Body of pancreas (tissue), 4 donors: ENCODE measurements around the gene MAGEF1. TPM values are rescaled to one million over a fixed set of nuclear protein-coding genes. Genes with fewer than 3 reads are reported as not detected.

Experiments used
- ATAC-seq: fragments of 150-250 bp; one replicate; pipeline ENCODE4 v1.9.1; 2016
- DNase-seq, 4 donors: peaks; one replicate each; pipeline ENCODE4 v3.0.0-alpha.2; 2019
- H3K27ac ChIP-seq, 4 donors: fragments of 200-600 bp; sonication (generic); 1 replicate in 3 of 4; 2 replicates in 1 of 4; pipeline versions ENCODE4 v1.5.1 to v1.6.1; 2016 to 2019; ENCODE audit warnings: mild to moderate bottlenecking in 1 of 4, mixed read lengths in 1 of 4, moderate library complexity in 1 of 4
- H3K27me3 ChIP-seq, 2 donors: fragments of 200-600 bp; sonication (generic); one replicate each; pipeline ENCODE4 v1.6.0; 2016; ENCODE audit warnings: mild to moderate bottlenecking in 1 of 2
- H3K36me3 ChIP-seq, 2 donors: fragments of 200-600 bp; sonication (generic); replicated peaks in 1 of 2; 2 replicates each; pipeline ENCODE4 v1.5.1; 2016; ENCODE audit warnings: low read depth in 2 of 2; ENCODE audit not compliant: insufficient read depth in 1 of 2
- H3K4me1 ChIP-seq: fragments of 200-600 bp; sonication (generic); one replicate; pipeline ENCODE4 v1.6.0; 2016
- H3K4me3 ChIP-seq, 2 donors: fragments of 200-600 bp; sonication (generic); 1 replicate in 1 of 2; 2 replicates in 1 of 2; pipeline ENCODE4 v1.5.1; 2016 to 2019
- H3K9me3 ChIP-seq, 3 donors: fragments of 200-600 bp; sonication (generic); 1 replicate in 2 of 3; 2 replicates in 1 of 3; pipeline ENCODE4 v1.5.1; 2016
- POLR2A ChIP-seq, 3 donors: fragments of 450-650 bp; IDR thresholded peaks; one replicate each; pipeline ENCODE4 v1.6.1; 2016; ENCODE audit warnings: antibody characterized with exemption in 3 of 3, mild to moderate bottlenecking in 2 of 3
- WGBS, 2 donors: methylation state at CpG; one replicate each; pipeline ENCODE4 v1.1.5; 2017; 5-methylcytosine and 5-hydroxymethylcytosine counted together
- intact Hi-C: fragments of 100-400 bp; cut with DNase I; formaldehyde crosslinking; loops from one replicate; pipeline ENCODE4 v1.15.1; 2023
- total RNA-seq, 2 donors: library from RNA; depleted of rRNA; stranded (reverse); fragments of >200 nt; gene quantifications; one replicate each; pipeline ENCODE4 v1.1.0, GENCODE V29; 2016
- TF ChIP-seq, protein P1 (sequence below), 7 experiments: fragments of 450-650 bp in 4 of 7; fragments of 200-600 bp in 3 of 7; sonication (generic) in 3 of 7; IDR thresholded peaks; one replicate each; pipeline ENCODE4 v1.5.1; 2016 to 2019; ENCODE audit warnings: antibody characterized with exemption in 7 of 7

MAGEF1 gene
- total RNA-seq, 2 donors from 2014 or later: 21.8 to 31.1 TPM

GRCh38 chr3:184700759-184701158 is 11.1 kb downstream of the MAGEF1 start:
- no peak overlapping the region for H3K4me3 ChIP-seq
- no peaks in the 10 kb centered on the region for H3K27me3 ChIP-seq
- no peak for TF ChIP-seq POLR2A (IDR thresholded peaks at IDR 0.05)
- TF ChIP-seq, protein P1, sequence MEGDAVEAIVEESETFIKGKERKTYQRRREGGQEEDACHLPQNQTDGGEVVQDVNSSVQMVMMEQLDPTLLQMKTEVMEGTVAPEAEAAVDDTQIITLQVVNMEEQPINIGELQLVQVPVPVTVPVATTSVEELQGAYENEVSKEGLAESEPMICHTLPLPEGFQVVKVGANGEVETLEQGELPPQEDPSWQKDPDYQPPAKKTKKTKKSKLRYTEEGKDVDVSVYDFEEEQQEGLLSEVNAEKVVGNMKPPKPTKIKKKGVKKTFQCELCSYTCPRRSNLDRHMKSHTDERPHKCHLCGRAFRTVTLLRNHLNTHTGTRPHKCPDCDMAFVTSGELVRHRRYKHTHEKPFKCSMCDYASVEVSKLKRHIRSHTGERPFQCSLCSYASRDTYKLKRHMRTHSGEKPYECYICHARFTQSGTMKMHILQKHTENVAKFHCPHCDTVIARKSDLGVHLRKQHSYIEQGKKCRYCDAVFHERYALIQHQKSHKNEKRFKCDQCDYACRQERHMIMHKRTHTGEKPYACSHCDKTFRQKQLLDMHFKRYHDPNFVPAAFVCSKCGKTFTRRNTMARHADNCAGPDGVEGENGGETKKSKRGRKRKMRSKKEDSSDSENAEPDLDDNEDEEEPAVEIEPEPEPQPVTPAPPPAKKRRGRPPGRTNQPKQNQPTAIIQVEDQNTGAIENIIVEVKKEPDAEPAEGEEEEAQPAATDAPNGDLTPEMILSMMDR (IDR thresholded peaks at IDR 0.05): no peak
- DNase-seq: no peak
- ATAC-seq: no peak
- H3K27ac ChIP-seq: no peak overlapping the region
- intact Hi-C loops: no loop called here
- H3K9me3 ChIP-seq: no peaks in the 10 kb centered on the region
- no peaks in the 10 kb centered on the region for H3K4me1 ChIP-seq
- WGBS, 2 donors: 93 to 100% methylated on average over 2 of the region's 2 CpGs
- H3K36me3 ChIP-seq: no peaks in the 10 kb centered on the region

GRCh38 chr3:184697845-184698244 is 14.0 kb downstream of the MAGEF1 start:
- intact Hi-C loops: no loop called here

DNA sequence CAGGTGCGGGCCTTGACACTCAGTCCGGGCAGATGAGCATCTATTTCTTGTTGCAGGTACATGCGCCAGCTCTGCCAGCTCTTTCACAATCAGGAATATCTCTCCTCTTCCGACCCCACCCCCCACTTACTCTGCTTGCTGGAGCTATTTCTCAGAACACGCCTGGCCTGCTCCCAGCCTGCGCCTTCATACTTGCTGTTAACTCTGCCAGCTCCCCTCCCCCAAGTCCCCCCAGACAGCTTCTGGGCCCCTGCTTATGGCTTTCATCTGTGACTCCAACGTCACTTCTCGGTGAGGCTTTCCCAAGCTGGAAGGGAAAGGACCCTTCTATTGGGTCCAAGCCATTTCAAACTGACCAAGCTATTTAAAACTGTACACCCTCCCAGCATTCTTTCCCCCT is 15.2 kb downstream of the MAGEF1 start:
- Histone ChIP-seq H3K4me3 (no peak overlapping the region), H3K27me3 (no peaks in the 10 kb centered on the region), H3K36me3 (no peaks in the 10 kb centered on the region), H3K4me1 (no peaks in the 10 kb centered on the region), H3K27ac (no peak overlapping the region), H3K9me3 (no peaks in the 10 kb centered on the region)
- ATAC-seq: no peak
- TF ChIP-seq POLR2A (IDR thresholded peaks at IDR 0.05): no peak
- TF ChIP-seq, protein P1 (IDR thresholded peaks at IDR 0.05): no peak
- intact Hi-C loops: no loop called here
- WGBS, 2 donors: 74 to 77% methylated on average over 8 of the region's 8 CpGs
- no peak for DNase-seq

More at GRCh38 chr3:184697845-184698244, 14.0 kb downstream of the MAGEF1 start:
- no peaks in the 10 kb centered on the region for H3K27me3 ChIP-seq
- no peak overlapping the region for H3K4me3 ChIP-seq
- no peak for TF ChIP-seq POLR2A (IDR thresholded peaks at IDR 0.05)
- TF ChIP-seq, protein P1 (IDR thresholded peaks at IDR 0.05): no peak
- DNase-seq (no peak), ATAC-seq (no peak)
- no peaks in the 10 kb centered on the region for H3K4me1 ChIP-seq
- no peaks in the 10 kb centered on the region for H3K9me3 ChIP-seq
- H3K36me3 ChIP-seq: no peaks in the 10 kb centered on the region
- WGBS, 2 donors: 92 to 98% methylated on average over 8 of the region's 8 CpGs
- no peak overlapping the region for H3K27ac ChIP-seq

- Histone ChIP-seq H3K9me3 (no peaks in the 10 kb centered on the region), H3K27me3 (no peaks in the 10 kb centered on the region), H3K36me3 (no peaks in the 10 kb centered on the region), H3K27ac (no peak overlapping the region), H3K4me3 (no peak overlapping the region), H3K4me1 (no peaks in the 10 kb centered on the region)
- TF ChIP-seq, protein P1 (IDR thresholded peaks at IDR 0.05): no peak
- no peak for TF ChIP-seq POLR2A (IDR thresholded peaks at IDR 0.05)
- WGBS, 2 donors: 63 to 74% methylated on average over 3 of the region's 3 CpGs
- DNase-seq (no peak), ATAC-seq (no peak)
- intact Hi-C loops: no loop called here
Measured at GRCh38 chr3:184694716-184695115, 17.1 kb downstream of the MAGEF1 start.

DNA sequence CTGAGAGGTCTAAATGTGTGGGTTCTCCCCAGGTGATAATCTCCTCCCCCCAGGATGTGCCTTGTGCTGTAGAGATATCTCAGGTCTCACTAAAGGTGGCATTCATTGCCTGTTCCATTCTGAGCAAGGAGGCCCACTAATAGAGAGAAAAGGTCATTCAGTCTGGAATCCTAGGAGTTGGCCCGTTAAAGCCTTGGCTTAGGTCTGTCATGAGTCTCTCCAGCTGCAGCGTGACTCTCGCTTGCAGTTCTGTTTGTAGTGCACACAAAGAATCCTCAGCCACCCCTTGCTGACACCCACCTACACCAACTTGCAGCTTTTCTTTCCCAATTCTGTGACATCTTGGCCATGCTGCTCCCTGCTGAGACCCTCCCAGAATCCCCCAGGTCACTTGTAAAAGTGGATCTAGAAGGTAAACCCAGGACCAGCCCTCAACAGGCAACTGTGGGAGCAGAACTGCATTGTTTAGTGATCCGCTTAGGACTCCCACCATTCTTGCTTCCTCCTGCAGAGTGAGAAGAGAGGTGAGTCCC is 17.7 kb downstream of the MAGEF1 start:
- H3K9me3 ChIP-seq: no peaks in the 10 kb centered on the region
- no peak overlapping the region for H3K4me3 ChIP-seq
- ATAC-seq (no peak), DNase-seq (no peak)
- H3K27ac ChIP-seq: no peak overlapping the region
- H3K36me3 ChIP-seq: no peaks in the 10 kb centered on the region
- WGBS, 2 donors: 82 to 89% methylated on average over 4 of the region's 4 CpGs
- TF ChIP-seq, protein P1 (IDR thresholded peaks at IDR 0.05): no peak
- TF ChIP-seq POLR2A (IDR thresholded peaks at IDR 0.05): no peak
- intact Hi-C loops: no loop called here
- no peaks in the 10 kb centered on the region for H3K4me1 ChIP-seq
- H3K27me3 ChIP-seq: no peaks in the 10 kb centered on the region
